ENCODE measurements around the gene MAD1L1.

DNA sequence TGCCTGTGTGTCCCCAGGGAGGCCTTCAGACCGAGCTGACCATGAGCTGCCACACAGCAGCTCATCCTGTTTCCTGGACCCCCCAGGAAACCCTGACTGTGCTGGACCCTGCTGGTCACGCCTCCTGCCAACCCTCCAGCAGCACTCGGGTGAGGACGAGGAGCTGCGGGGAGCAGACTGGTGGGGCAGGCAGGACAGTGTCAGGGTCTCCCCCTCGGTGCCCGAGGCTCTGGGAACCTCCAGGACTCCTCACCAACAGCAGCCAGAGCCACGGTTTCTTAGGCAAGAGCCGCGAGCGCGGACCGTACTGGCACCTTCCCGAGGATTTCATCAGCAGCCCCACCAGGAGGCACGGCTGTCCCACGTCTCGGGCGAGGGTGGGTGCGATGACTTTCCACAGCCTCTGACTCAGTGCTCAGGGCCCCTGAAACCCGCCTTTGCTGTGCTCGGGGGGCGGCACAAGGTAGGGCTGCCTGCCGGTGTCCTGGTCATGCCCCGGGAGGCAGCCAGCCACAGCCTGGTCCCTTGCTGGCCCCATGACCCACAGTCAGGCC lies 375.8 kb downstream of the MAD1L1 start:
- TF ChIP-seq, protein P1, sequence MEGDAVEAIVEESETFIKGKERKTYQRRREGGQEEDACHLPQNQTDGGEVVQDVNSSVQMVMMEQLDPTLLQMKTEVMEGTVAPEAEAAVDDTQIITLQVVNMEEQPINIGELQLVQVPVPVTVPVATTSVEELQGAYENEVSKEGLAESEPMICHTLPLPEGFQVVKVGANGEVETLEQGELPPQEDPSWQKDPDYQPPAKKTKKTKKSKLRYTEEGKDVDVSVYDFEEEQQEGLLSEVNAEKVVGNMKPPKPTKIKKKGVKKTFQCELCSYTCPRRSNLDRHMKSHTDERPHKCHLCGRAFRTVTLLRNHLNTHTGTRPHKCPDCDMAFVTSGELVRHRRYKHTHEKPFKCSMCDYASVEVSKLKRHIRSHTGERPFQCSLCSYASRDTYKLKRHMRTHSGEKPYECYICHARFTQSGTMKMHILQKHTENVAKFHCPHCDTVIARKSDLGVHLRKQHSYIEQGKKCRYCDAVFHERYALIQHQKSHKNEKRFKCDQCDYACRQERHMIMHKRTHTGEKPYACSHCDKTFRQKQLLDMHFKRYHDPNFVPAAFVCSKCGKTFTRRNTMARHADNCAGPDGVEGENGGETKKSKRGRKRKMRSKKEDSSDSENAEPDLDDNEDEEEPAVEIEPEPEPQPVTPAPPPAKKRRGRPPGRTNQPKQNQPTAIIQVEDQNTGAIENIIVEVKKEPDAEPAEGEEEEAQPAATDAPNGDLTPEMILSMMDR (IDR thresholded peaks at IDR 0.05; ENCODE audit: insufficient read depth, low read depth, low read length) = no peak
- TF ChIP-seq EZH2 (IDR thresholded peaks at IDR 0.05; ENCODE audit: insufficient read depth, low read length) = no peak
